Right atrium auricular region (tissue), 2 donors: ENCODE data around the gene OR52M1. TPM values are rescaled to one million over a fixed set of nuclear protein-coding genes. Genes with fewer than 3 reads are reported as not detected.
"Not testable (repeated sequence)": the region's sequence is repeated elsewhere in the genome, so short reads cannot be mapped to it uniquely, and the experiment has no call there.

Experiments used
- DNase-seq: peaks from one replicate; pipeline ENCODE4 v3.0.0-alpha.2; 2019; ENCODE audit warnings: low spot score
- H3K27ac ChIP-seq, 2 donors: fragments of 200-600 bp; sonication (generic); 1 replicate in 1 of 2; 2 replicates in 1 of 2; pipeline ENCODE4 v1.5.1; 2016 to 2019
- H3K27me3 ChIP-seq, 2 donors: fragments of 200-600 bp; sonication (generic); one replicate each; pipeline versions ENCODE4 v1.5.1 to v1.6.0; 2017 to 2019
- H3K36me3 ChIP-seq: fragments of 200-600 bp; sonication (generic); one replicate; pipeline ENCODE4 v1.5.1; 2016
- H3K4me1 ChIP-seq, 2 donors: fragments of 200-600 bp; sonication (generic); one replicate each; pipeline versions ENCODE4 v1.5.1 to v1.6.0; 2017 to 2019
- H3K4me3 ChIP-seq, 2 donors: fragments of 200-600 bp; sonication (generic); 1 replicate in 1 of 2; 2 replicates in 1 of 2; pipeline ENCODE4 v1.5.1; 2017 to 2019; ENCODE audit warnings: mild to moderate bottlenecking in 1 of 2, moderate library complexity in 1 of 2
- H3K9me3 ChIP-seq, 2 donors: fragments of 200-600 bp; sonication (generic); one replicate each; pipeline ENCODE4 v1.5.1; 2019
- CTCF ChIP-seq, 2 donors: fragments of 200-600 bp; sonication (generic); IDR thresholded peaks; one replicate each; pipeline ENCODE4 v1.5.1; 2019; ENCODE audit warnings: antibody characterized with exemption in 2 of 2
- total RNA-seq, 2 donors: library from RNA; depleted of rRNA; stranded (reverse); fragments of >200 nt; gene quantifications; one replicate each; pipeline ENCODE4 v1.1.0, GENCODE V29; 2016

The OR52M1 gene
- total RNA-seq, 2 donors from 2014 or later, result not detected

GRCh38 chr11:4527926-4528325 lies 17.1 kb upstream of the OR52M1 start:
- no peaks in the 10 kb centered on the region for H3K36me3 ChIP-seq
- no peak overlapping the region for H3K27ac ChIP-seq
- no peaks in the 10 kb centered on the region for H3K9me3 ChIP-seq
- H3K4me3 ChIP-seq, result no peak overlapping the region
- no peaks in the 10 kb centered on the region for H3K4me1 ChIP-seq
- DNase-seq, result no peak
- no peak for TF ChIP-seq CTCF (IDR thresholded peaks at IDR 0.05)
- no peaks in the 10 kb centered on the region for H3K27me3 ChIP-seq

- not testable (repeated sequence) for H3K9me3 ChIP-seq, H3K4me3 ChIP-seq
These were observed 13.3 kb upstream of the OR52M1 start for GRCh38 chr11:4531686-4532085.

GRCh38 chr11:4539603-4540219 lies 5.3 kb upstream of the OR52M1 start:
- Histone ChIP-seq H3K4me1 (no peaks in the 10 kb centered on the region), H3K27ac (no peak overlapping the region), H3K27me3 (no peaks in the 10 kb centered on the region), H3K4me3 (no peak overlapping the region), H3K9me3 (no peaks in the 10 kb centered on the region), H3K36me3 (no peaks in the 10 kb centered on the region)
- peak; percentile 68 for DNase-seq
- peak; percentile 79 to 81 for TF ChIP-seq CTCF (IDR thresholded peaks at IDR 0.05)

More at GRCh38 chr11:4531686-4532085, 13.3 kb upstream of the OR52M1 start:
- not testable (repeated sequence) for H3K27ac ChIP-seq, H3K27me3 ChIP-seq, DNase-seq, H3K36me3 ChIP-seq, H3K4me1 ChIP-seq

- H3K27me3 ChIP-seq, result no peaks in the 10 kb centered on the region
- no peak overlapping the region for H3K4me3 ChIP-seq
- no peaks in the 10 kb centered on the region for H3K4me1 ChIP-seq
- no peaks in the 10 kb centered on the region for H3K36me3 ChIP-seq
- no peak for DNase-seq
- H3K27ac ChIP-seq, result no peak overlapping the region
- no peak for TF ChIP-seq CTCF (IDR thresholded peaks at IDR 0.05)
- H3K9me3 ChIP-seq, result no peaks in the 10 kb centered on the region
These were observed 3.9 kb upstream of the OR52M1 start for GRCh38 chr11:4541071-4541470.

- Histone ChIP-seq H3K27me3 (no peaks in the 10 kb centered on the region), H3K4me3 (no peak overlapping the region), H3K9me3 (no peaks in the 10 kb centered on the region), H3K36me3 (no peaks in the 10 kb centered on the region), H3K4me1 (no peaks in the 10 kb centered on the region), H3K27ac (no peak overlapping the region)
- TF ChIP-seq CTCF (IDR thresholded peaks at IDR 0.05), result no peak
- DNase-seq, result no peak
These were observed 1.4 kb upstream of the OR52M1 start for GRCh38 chr11:4543561-4543960.

GRCh38 chr11:4546878-4547277 lies 1.9 kb downstream of the OR52M1 start:
- H3K36me3 ChIP-seq, result no peaks in the 10 kb centered on the region
- no peak overlapping the region for H3K4me3 ChIP-seq
- no peak for TF ChIP-seq CTCF (IDR thresholded peaks at IDR 0.05)
- no peaks in the 10 kb centered on the region for H3K4me1 ChIP-seq
- no peak for DNase-seq
- H3K27ac ChIP-seq, result no peak overlapping the region
- no peaks in the 10 kb centered on the region for H3K27me3 ChIP-seq
- peaks cover 0 to 11% of the 10 kb centered on the region in 2 donors for H3K9me3 ChIP-seq
